SU-DHL-6 (cell line): ENCODE data around the gene C1QL2.

ENCODE experiments used
- CTCF ChIP-seq: fragments of 200-600 bp; sonication (generic); IDR thresholded peaks from one replicate; pipeline ENCODE4 v1.5.1; 2017; ENCODE audit warnings: antibody characterized with exemption, mild to moderate bottlenecking, low read length, moderate library complexity; ENCODE audit not compliant: insufficient read depth, poor library complexity, severe bottlenecking
- EZH2phosphoT487 ChIP-seq: fragments of 200-600 bp; sonication (generic), shearing (Covaris generic); conservative IDR thresholded peaks from 2 replicates; pipeline ENCODE4 v1.6.1; 2018; ENCODE audit warnings: mild to moderate bottlenecking, antibody characterized with exemption, low read length, moderate library complexity, mixed read lengths

- TF ChIP-seq EZH2phosphoT487, result no peak
- no peak for TF ChIP-seq CTCF
Observed at GRCh38 chr2:119154076-119154475, 4.5 kb downstream of the C1QL2 start.
